Measurements from ENCODE around the gene FADS6.
A peak's percentile ranks its signal among the peaks of the same experiment; 100 is the strongest.
"Not testable (repeated sequence)": the region's sequence is repeated elsewhere in the genome, so short reads cannot be mapped to it uniquely, and the experiment has no call there.

The FADS6 gene

DNA sequence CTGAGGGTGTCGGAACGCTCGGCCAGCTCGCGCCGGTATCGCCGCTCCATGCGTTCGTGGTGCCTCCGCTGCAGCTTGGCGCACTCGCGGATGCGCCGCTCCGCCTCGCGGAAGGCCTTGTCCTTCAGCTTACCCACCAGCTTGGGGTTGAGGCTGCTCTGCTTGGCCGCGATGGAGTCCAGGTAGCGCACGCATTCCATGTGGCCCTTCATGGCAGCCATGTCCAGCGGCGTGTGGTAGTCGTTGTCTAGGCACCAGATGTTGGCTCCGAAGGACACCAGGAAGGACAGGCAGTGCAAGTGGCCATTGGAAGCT lies 26.8 kb upstream of the FADS6 start:
- no peak for DNase-seq

DNA sequence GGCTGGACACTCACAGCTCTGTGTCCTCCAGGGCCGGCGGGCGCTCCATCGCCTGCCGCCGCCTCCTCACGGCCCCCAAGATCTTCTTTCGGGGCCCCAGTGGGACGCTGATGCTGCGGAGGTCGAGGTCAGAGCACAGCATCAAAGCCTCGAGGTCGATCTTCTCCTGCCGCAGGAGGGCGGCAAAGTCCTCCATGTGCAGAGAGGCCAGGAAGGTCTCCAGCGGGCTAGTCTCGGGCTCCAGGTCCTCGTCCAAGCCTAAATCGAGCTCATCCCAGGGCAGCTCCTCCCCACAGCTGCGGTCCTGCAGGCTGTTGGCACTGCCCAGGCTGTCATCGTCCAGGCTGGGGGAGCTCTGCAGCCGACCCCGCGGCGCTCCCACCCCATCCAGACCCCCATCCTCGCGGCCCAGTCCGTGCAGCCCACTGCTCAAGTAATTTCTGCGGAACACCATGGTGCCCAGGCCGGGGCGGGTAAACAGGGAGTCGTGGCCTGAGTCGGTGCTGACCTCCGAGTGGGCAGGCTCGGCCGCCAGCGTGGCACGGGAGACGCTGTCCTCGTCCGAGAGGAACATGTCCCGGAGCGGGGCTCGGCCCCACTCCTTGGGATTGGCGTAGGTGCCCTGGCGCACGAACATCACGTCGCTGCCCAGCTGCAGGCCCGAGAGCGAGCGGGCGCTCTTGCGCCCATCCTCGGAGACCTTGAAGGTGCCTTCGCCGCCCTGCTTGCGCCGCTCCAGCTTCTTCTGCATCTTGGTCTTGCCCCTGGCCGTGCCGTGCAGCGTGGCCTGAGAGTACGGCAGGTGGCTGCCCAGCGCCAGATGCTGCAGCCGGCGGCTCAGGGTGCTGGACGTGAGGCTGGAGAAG lies 26.2 kb upstream of the FADS6 start:
- DNase-seq, result peak; percentile 18

- DNase-seq, result no peak
Observed at GRCh38 chr17:74918906-74919305, 25.5 kb upstream of the FADS6 start.

GRCh38 chr17:74917430-74917829 lies 24.0 kb upstream of the FADS6 start:
- no peak for DNase-seq

DNA sequence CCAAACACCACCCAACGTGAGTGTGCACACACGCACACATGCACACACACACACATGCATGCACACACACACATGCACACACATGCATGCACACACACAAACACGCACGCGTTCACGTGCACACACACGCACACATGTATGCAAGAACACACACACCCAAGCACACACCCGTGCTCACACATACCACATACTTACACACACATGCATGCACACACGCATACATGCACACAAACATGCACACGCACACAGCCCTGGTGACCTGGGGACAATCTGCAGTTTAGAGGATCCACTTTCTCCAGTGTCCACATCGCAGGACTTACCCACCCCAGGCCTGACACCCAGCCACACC lies 23.4 kb upstream of the FADS6 start:
- no peak for DNase-seq

DNA sequence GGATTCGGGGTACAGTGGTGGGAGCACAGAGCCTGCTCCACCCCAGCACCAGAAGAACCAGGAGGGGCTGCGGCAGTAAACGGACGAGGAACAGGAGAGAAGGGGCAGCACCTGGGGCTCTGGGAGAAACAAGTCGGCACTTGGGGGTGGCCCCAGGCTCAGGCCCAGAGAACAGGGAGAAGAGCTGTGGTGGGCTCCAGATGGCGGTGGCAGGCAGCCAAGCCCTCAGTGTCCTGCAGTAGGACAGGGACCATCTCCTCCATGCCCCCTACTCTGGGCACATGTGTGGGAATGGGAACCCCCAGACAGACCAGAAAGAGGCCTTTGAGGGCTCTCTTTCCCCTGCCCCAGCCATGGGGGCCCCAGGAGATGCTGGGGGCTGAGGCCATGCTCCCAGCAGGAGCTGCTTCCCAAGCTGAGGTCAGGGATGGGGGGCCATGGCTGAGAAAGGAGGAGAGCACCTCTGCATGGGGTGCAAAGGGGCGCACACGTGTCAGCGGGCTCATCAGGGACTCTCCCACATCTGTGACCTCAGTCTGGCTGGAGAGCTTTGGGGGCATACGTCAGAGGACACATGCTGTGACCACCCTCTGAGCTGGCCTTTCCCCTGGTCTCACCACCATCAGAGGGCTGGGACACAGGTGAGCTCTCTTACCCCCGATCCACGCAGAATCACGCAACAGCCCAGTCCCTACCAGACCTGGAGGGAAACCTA lies 22.9 kb upstream of the FADS6 start:
- DNase-seq, result no peak

DNA sequence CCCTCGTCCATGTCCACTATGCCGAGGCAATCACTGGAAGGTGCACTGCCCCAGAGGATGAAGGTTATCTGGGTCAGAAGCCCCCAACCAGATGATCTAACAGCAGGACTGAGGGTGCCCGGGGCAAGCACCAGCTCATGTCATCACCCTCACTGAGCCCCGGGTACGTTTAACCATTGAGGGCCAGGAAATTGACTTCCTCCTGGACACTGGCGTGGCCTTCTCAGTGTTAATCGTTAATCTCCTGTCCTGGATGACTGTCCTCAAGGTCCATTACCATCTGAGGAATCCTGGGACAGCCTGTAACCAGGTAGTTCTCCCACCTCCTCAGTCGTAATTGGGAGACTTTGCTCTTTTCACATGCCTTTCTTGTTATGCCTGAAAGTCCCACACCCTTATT lies 18.0 kb upstream of the FADS6 start:
- not testable (repeated sequence) for DNase-seq

GRCh38 chr17:74909097-74909496 lies 15.7 kb upstream of the FADS6 start:
- not testable (repeated sequence) for DNase-seq

DNA sequence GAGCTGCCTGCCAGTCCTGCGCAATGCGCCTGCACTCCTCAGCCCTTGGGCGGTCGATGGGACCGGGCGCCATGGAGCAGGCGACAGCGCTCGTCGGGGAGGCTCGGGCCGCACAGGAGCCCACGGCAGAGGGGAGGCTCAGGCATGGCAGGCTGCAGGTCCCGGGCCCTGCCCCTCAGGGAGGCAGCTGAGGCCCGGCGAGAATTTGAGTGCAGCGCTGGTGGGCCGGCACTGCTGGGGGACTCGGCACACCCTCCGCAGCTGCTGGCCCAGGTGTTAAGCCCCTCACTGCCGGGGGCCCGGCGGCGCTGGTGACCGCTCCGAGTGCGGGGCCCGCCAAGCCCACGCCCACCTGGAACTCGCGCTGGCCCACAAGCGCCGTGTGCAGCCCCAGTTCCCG lies 13.6 kb upstream of the FADS6 start:
- no peak for DNase-seq

GRCh38 chr17:74906214-74906793 lies 12.9 kb upstream of the FADS6 start:
- DNase-seq, result not testable (repeated sequence)

DNA sequence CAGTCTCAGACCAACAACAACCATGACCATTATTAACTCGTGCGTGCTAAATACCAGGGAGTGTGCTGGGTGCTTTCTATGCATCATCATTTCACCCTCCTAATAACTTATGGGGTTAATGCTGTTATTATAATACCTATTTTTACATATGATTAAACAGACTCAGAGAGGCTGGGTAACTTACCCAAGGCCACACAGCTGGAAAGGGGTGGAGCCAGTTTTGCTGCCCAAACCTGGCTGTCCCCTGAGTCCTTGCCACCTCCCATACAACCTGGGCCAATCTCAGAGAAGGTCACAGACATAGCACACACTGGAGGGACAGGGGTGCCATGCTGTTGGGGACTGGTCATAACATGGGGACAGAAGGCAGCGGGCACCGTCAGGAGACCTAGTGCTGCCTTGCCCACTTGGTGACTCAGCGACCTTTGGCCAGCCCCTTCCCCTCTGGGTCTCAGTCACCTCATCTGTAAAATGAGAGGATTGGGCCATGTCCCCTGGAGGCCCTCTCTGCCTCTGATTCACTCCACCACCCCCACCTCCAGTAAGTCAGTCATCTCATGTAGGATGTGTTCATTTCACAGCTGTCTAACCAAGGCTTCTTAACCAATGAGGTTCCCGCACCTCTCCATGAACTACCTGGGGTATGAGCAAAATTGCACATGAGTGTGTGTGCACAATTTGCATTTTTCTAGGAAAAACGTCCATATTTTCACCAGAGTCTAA lies 11.4 kb upstream of the FADS6 start:
- DNase-seq, result no peak

- DNase-seq, result no peak
Observed at GRCh38 chr17:74903671-74904070, 10.2 kb upstream of the FADS6 start.

GRCh38 chr17:74903034-74903433 lies 9.6 kb upstream of the FADS6 start:
- no peak for DNase-seq

- no peak for DNase-seq
Observed at GRCh38 chr17:74901353-74902135, 8.1 kb upstream of the FADS6 start.

- DNase-seq, result no peak
Observed at GRCh38 chr17:74900208-74900607, 6.8 kb upstream of the FADS6 start.

DNA sequence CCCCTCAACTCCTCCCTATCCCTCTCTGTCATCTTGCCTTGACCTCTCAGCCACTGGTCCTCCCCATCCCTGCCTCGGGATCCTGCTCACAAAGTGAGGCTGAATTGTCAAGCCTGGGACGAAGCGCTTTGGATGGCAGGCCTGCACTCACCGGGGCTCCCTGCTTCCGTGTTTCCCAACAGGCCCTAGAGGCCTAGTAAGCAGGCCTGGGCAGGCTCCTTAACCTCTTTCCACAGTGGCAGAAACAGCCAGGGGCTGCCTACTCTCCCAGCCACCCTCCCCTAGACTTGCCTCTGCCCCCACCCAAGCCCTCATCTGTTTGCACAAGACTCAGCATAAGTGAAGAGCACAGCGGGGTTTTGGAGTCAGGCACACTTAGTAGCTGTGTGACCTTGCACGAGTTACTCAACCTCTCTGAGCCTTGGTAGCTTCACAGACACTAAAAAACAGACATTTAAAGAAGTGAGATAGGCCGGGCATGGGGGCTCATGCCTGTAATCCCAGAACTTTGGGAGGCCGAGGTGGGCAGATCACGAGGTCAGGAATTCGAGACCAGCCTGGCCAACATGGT lies 5.0 kb upstream of the FADS6 start:
- no peak for DNase-seq

DNA sequence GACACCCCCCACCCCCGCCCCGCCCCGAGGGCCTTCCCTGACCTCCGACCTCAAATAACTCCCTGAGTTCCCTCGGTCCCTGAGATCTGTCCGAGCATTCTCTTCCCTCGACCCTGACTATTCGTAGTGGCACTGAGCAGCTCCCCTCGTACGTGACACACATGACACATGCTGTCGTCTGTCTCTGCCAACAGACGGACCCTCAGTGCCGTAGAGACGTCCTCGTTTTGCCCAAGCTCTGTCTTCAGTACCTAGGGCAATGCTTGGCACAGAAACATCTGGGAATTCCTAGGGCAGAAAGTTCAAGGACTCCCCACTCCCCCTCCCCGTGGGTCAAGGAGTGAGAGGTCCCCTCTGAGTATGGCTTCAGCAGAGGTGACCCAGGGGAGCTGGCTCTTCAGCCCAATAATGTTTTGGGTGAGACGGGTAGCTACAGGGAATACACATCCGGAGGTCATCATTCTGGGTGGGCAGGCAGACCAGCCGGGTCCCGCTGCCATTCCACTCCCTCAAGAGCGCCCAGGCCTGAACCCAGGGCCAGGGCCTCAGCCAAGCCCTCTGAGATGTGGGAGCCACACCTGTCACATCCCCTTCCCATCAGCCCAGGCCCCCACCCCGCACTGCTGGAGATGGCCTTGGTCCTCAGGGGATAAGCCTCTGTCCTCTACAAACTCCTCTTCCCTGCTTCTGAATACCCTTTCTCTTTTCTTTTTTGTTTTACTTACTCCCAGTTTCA lies 671 bp upstream of the FADS6 start:
- no peak for DNase-seq

DNA sequence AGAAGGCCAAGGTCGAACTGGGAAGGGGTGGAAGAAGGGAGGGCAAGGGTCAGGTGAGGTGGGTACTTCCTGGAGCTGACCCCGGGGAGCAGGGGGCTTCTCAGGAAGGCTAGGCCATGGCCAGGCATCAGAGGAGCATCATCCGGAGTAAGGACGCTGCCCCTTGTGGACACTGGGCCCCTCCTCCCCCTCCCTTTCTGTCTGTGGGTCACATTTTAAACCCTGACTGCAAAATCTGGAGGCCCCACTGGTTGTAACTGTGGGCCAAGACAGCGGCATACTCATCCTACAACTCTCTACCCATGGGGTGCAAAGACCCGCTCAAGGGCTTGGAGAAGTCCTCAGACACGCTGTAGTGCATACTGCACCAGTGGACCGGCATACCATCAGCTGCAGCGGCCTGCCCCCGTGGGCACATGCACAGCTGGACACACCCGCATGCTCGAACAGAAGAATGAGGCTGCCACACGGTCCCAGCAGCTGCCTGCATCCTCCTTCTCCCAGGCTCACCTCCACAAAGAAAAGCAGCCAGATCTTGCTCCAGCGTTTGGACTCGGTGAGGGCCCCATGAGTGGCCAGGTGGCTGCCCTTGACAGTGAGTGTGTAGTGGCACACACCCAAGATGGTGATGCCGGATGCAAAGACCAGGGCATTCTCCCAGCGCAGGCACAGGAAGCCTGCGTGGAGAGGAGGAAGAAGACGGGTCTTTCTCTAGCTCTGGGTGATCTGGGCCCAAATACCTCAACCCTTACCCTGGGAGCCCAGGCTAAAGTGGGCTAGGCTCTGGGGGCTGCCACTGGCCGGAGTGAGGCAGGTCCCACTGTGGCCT lies 1.2 kb downstream of the FADS6 start:
- DNase-seq, result peak; percentile 11

GRCh38 chr17:74890554-74890953 lies 2.9 kb downstream of the FADS6 start:
- DNase-seq, result no peak

GRCh38 chr17:74888469-74888868 lies 5.0 kb downstream of the FADS6 start:
- DNase-seq, result no peak

- DNase-seq, result no peak
Observed at GRCh38 chr17:74883241-74883745, 10.1 kb downstream of the FADS6 start.

Measured in NCI-H510A treated with DMSO at 0.1 percent for 48 hours (cell line).